Measurements from ENCODE around the gene OR6Q1. TPM values are rescaled to one million over a fixed set of nuclear protein-coding genes. Genes with fewer than 3 reads are reported as not detected.

The OR6Q1 gene
- total RNA-seq, 4 donors from 2014 or later, result not detected

GRCh38 chr11:58059007-58059350 is 28.2 kb downstream of the OR6Q1 start:
- Histone ChIP-seq H3K9me3 (no peaks in the 10 kb centered on the region), H3K27ac (no peak overlapping the region), H3K27me3 (no peaks in the 10 kb centered on the region), H3K4me3 (no peak overlapping the region), H3K4me1 (peaks cover 0 to 8% of the 10 kb centered on the region in 2 donors), H3K36me3 (no peaks in the 10 kb centered on the region)
- intact Hi-C loops (cut with DNase I; ENCODE audit: low total_unique reads) (no loop called here), in situ Hi-C loops (cut with MboI; ENCODE audit: low sequenced_read_pairs in 4 of 4) (no loop called here)
- no peak for DNase-seq
- no peak for ATAC-seq
- TF ChIP-seq POLR2A (IDR thresholded peaks at IDR 0.05), result no peak
- no peak for TF ChIP-seq CTCF (IDR thresholded peaks at IDR 0.05 in 4 of 5, conservative IDR thresholded peaks at IDR 0.05 in 1 of 5)

DNA sequence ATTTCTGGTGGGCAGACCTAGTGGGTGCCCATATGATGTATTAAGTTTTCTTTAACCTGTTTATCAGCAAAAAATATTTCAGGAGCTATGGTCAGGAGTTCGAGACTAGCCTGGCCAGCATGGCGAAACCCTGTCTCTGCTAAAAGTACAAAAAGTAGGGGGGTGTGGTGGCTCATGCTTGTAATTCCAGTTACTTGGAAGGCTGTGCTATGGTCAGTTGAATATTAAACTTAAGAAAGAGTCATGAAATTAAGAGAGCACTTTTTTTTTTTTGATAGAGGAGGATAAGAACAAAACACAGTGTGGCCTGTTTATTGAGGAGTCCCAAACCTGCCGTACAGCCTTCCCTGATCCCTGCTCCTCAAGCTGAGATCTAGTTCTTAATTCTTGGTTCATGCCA is 29.8 kb downstream of the OR6Q1 start:
- ATAC-seq (no peak), DNase-seq (no peak)
- Histone ChIP-seq H3K27me3 (no peaks in the 10 kb centered on the region), H3K27ac (no peak overlapping the region), H3K4me1 (peaks cover 0 to 8% of the 10 kb centered on the region in 2 donors), H3K9me3 (no peaks in the 10 kb centered on the region), H3K36me3 (no peaks in the 10 kb centered on the region), H3K4me3 (no peak overlapping the region)
- intact Hi-C loops (cut with DNase I; ENCODE audit: low total_unique reads) (no loop called here), in situ Hi-C loops (cut with MboI; ENCODE audit: low sequenced_read_pairs in 4 of 4) (no loop called here)
- no peak for TF ChIP-seq CTCF (IDR thresholded peaks at IDR 0.05 in 4 of 5, conservative IDR thresholded peaks at IDR 0.05 in 1 of 5)
- no peak for TF ChIP-seq POLR2A (IDR thresholded peaks at IDR 0.05)

GRCh38 chr11:58060939-58061672 is 30.4 kb downstream of the OR6Q1 start:
- no peaks in the 10 kb centered on the region for H3K36me3 ChIP-seq
- no peak overlapping the region for H3K4me3 ChIP-seq
- peaks cover 0 to 8% of the 10 kb centered on the region in 2 donors for H3K4me1 ChIP-seq
- H3K27ac ChIP-seq, result no peak overlapping the region
- no peaks in the 10 kb centered on the region for H3K27me3 ChIP-seq
- TF ChIP-seq POLR2A (IDR thresholded peaks at IDR 0.05), result no peak
- TF ChIP-seq CTCF (IDR thresholded peaks at IDR 0.05 in 4 of 5, conservative IDR thresholded peaks at IDR 0.05 in 1 of 5), result no peak
- intact Hi-C loops (cut with DNase I; ENCODE audit: low total_unique reads) (no loop called here), in situ Hi-C loops (cut with MboI; ENCODE audit: low sequenced_read_pairs in 4 of 4) (no loop called here)
- H3K9me3 ChIP-seq, result no peaks in the 10 kb centered on the region
- DNase-seq, result no peak
- ATAC-seq, result no peak

DNA sequence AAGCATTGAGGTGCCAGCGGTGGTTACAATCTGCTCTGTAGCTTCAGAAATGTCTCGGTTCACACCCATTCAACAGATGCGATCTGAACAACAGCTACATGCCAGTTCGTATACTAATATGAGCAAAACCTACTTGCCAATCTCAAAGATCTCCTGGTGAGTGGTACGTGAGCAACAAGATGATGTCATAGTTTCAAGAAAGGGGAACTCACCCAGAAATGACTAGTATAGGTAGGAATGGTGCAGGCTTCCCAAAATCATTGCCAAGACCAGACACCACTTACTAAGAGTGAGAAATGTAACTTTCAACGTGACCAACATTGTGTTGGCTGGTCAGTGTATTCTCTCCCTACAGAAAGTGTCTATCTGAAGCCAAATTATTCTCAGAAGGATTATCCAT is 31.1 kb downstream of the OR6Q1 start:
- no peaks in the 10 kb centered on the region for H3K36me3 ChIP-seq
- no peak overlapping the region for H3K27ac ChIP-seq
- no peak overlapping the region for H3K4me3 ChIP-seq
- H3K27me3 ChIP-seq, result no peaks in the 10 kb centered on the region
- intact Hi-C loops (cut with DNase I; ENCODE audit: low total_unique reads), result no loop called here
- DNase-seq, result no peak
- H3K9me3 ChIP-seq, result no peaks in the 10 kb centered on the region
- in situ Hi-C loops (cut with MboI; ENCODE audit: low sequenced_read_pairs in 4 of 4), result no loop called here
- TF ChIP-seq CTCF (IDR thresholded peaks at IDR 0.05 in 4 of 5, conservative IDR thresholded peaks at IDR 0.05 in 1 of 5) (no peak), POLR2A (IDR thresholded peaks at IDR 0.05) (no peak)
- H3K4me1 ChIP-seq, result peaks cover 0 to 8% of the 10 kb centered on the region in 2 donors
- no peak for ATAC-seq

DNA sequence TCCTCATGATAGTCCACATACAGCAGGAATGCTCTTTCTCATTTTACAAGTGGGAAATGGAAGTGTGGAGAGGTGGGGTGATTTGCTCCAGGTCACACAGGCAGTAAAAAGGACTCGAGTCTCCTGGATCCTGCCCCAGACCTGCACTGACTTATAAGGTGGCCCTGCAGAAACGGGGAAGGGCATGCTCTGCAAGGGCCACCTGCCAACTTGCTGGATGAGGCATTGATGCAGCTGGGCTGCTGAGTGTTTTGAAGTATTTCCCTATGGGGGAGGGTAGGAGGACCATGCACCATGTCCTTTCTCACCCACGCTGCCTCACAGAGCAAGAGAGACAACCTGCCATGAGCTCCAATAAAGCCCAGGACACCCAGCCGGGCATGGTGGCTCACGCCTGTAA is 36.9 kb downstream of the OR6Q1 start:
- ATAC-seq (no peak), DNase-seq (no peak)
- intact Hi-C loops (cut with DNase I; ENCODE audit: low total_unique reads) (no loop called here), in situ Hi-C loops (cut with MboI; ENCODE audit: low sequenced_read_pairs in 4 of 4) (no loop called here)
- Histone ChIP-seq H3K27me3 (no peaks in the 10 kb centered on the region), H3K4me1 (no peaks in the 10 kb centered on the region), H3K36me3 (no peaks in the 10 kb centered on the region), H3K4me3 (no peak overlapping the region), H3K9me3 (no peaks in the 10 kb centered on the region), H3K27ac (no peak overlapping the region)
- TF ChIP-seq POLR2A (IDR thresholded peaks at IDR 0.05) (no peak), CTCF (IDR thresholded peaks at IDR 0.05 in 4 of 5, conservative IDR thresholded peaks at IDR 0.05 in 1 of 5) (no peak)

Data from gastrocnemius medialis (tissue), 4 donors.